ENCODE results near the gene PRKAR2B.
"Not testable (repeated sequence)": the region's sequence is repeated elsewhere in the genome, so short reads cannot be mapped to it uniquely, and the experiment has no call there.

The PRKAR2B gene

GRCh38 chr7:107049480-107049879 lies 5.0 kb downstream of the PRKAR2B start:
- DNase-seq, result no peak

- no peak for DNase-seq
Measured at GRCh38 chr7:107049971-107050532, 5.5 kb downstream of the PRKAR2B start.

- no peak for DNase-seq
Measured at GRCh38 chr7:107051376-107051775, 6.9 kb downstream of the PRKAR2B start.

GRCh38 chr7:107054965-107055364 lies 10.5 kb downstream of the PRKAR2B start:
- not testable (repeated sequence) for DNase-seq

- not testable (repeated sequence) for DNase-seq
Measured at GRCh38 chr7:107056058-107056457, 11.6 kb downstream of the PRKAR2B start.

GRCh38 chr7:107056728-107057473 lies 12.4 kb downstream of the PRKAR2B start:
- no peak for DNase-seq

GRCh38 chr7:107057474-107057833 lies 12.9 kb downstream of the PRKAR2B start:
- DNase-seq, result no peak

GRCh38 chr7:107059468-107059867 lies 15.0 kb downstream of the PRKAR2B start:
- DNase-seq, result no peak

GRCh38 chr7:107063245-107064120 lies 19.0 kb downstream of the PRKAR2B start:
- DNase-seq, result no peak

GRCh38 chr7:107064255-107064654 lies 19.8 kb downstream of the PRKAR2B start:
- DNase-seq, result no peak

- no peak for DNase-seq
Measured at GRCh38 chr7:107065929-107066247, 21.4 kb downstream of the PRKAR2B start.

GRCh38 chr7:107068156-107068555 lies 23.7 kb downstream of the PRKAR2B start:
- DNase-seq, result no peak

GRCh38 chr7:107069457-107069856 lies 25.0 kb downstream of the PRKAR2B start:
- no peak for DNase-seq

GRCh38 chr7:107070710-107071109 lies 26.2 kb downstream of the PRKAR2B start:
- DNase-seq, result no peak

GRCh38 chr7:107071129-107071528 lies 26.6 kb downstream of the PRKAR2B start:
- DNase-seq, result no peak

- no peak for DNase-seq
Measured at GRCh38 chr7:107072133-107072532, 27.6 kb downstream of the PRKAR2B start.

GRCh38 chr7:107075863-107076574 lies 31.5 kb downstream of the PRKAR2B start:
- no peak for DNase-seq

GRCh38 chr7:107076781-107077698 lies 32.5 kb downstream of the PRKAR2B start:
- no peak for DNase-seq

GRCh38 chr7:107077699-107078516 lies 33.4 kb downstream of the PRKAR2B start:
- no peak for DNase-seq

GRCh38 chr7:107078517-107078966 lies 34.0 kb downstream of the PRKAR2B start:
- no peak for DNase-seq
